ENCODE results near the gene GREB1. TPM values are rescaled to one million over a fixed set of nuclear protein-coding genes. Genes with fewer than 3 reads are reported as not detected.

GREB1 gene
- total and polyA plus RNA-seq, 9 donors = 104 to 723 (median 232) TPM

DNA sequence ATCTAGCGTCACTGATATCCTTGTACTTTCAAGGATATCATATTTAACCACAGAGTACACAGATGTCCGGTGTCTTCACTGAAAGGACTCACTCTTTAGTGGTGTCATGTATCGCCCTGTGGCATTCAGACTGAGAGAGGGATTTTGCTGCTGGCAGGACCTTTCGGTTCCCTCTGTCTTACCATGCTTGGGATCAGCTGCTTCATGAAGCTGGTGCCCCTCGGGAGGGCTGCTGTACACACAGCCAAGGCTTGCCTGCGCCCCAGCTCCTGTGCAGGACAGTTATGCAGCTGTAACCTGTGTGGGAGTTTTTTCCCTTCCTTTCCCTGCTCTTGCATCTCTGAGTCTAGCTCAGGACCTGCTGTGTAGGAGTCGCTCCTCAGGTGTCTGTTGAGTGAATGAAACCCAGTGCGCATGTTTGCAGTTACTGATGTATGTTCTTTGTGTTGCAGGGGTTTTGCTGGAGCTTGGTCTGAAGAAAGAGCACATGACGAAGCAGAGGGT is 64.4 kb downstream of the GREB1 start:
- Histone ChIP-seq H3K27me3 (no peaks in the 10 kb centered on the region), H3K4me1 (ENCODE audit: insufficient read depth) (no peaks in the 10 kb centered on the region), H3K36me3 (no peaks in the 10 kb centered on the region), H3K4me3 (no peak overlapping the region), H3K27ac (no peak overlapping the region), H3K9me3 (no peaks in the 10 kb centered on the region)
- no peak for DNase-seq
- WGBS, 3 donors = 52 to 56% (median 53%) methylated on average over 9 of the region's 9 CpGs
- intact Hi-C loops (cut with DNase I) = loop anchor here in 1 of 4 donors (10.0 kb wide), 2 partner anchors 177 to 433 kb away; no protein-coding TSS in a partner anchor
- TF ChIP-seq EP300 (IDR thresholded peaks at IDR 0.05) (no peak), POLR2A (IDR thresholded peaks at IDR 0.05) (no peak)
- TF ChIP-seq, protein P1, sequence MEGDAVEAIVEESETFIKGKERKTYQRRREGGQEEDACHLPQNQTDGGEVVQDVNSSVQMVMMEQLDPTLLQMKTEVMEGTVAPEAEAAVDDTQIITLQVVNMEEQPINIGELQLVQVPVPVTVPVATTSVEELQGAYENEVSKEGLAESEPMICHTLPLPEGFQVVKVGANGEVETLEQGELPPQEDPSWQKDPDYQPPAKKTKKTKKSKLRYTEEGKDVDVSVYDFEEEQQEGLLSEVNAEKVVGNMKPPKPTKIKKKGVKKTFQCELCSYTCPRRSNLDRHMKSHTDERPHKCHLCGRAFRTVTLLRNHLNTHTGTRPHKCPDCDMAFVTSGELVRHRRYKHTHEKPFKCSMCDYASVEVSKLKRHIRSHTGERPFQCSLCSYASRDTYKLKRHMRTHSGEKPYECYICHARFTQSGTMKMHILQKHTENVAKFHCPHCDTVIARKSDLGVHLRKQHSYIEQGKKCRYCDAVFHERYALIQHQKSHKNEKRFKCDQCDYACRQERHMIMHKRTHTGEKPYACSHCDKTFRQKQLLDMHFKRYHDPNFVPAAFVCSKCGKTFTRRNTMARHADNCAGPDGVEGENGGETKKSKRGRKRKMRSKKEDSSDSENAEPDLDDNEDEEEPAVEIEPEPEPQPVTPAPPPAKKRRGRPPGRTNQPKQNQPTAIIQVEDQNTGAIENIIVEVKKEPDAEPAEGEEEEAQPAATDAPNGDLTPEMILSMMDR (IDR thresholded peaks at IDR 0.05) = no peak

DNA sequence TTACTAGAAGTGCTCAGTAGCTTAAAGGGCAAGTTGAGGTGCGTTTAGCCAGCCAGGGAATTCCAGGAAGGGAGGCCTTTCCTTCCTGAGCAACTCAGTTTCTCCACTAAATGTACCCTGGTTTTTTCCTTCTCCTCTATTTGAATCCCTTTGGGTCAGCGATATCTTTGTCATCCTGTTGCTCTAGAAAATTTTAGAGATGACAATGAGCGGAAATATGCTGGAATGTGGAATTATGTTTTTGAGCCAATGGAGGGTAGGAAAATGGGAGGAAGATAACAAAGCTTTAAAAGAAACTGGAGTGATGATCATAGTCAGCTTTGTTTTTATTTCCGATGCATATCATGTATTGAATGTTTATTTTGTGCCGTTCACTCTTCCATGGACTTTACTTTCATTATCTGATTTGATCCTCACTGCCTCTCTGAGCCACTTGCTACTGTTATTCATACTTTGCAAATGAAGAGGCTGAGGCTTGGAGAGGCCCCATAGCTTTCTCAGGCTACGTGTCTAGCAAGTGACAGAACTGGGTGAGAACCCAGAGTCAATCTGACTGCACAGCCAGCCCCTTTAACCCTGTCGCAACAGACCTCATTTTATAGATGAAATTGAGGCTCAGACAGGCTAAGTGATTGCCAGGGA is 68.8 kb downstream of the GREB1 start:
- H3K4me1 ChIP-seq (ENCODE audit: insufficient read depth) = no peaks in the 10 kb centered on the region
- intact Hi-C loops (cut with DNase I) = no loop called here
- no peak overlapping the region for H3K27ac ChIP-seq
- no peaks in the 10 kb centered on the region for H3K9me3 ChIP-seq
- TF ChIP-seq EP300 (IDR thresholded peaks at IDR 0.05) = no peak
- TF ChIP-seq POLR2A (IDR thresholded peaks at IDR 0.05) = no peak
- TF ChIP-seq, protein P1 (IDR thresholded peaks at IDR 0.05) = no peak
- DNase-seq = no peak
- H3K4me3 ChIP-seq = no peak overlapping the region
- H3K36me3 ChIP-seq = no peaks in the 10 kb centered on the region
- WGBS, 3 donors = 45 to 60% (median 54%) methylated on average over 7 of the region's 7 CpGs
- no peaks in the 10 kb centered on the region for H3K27me3 ChIP-seq

GRCh38 chr2:11610624-11611242 is 76.9 kb downstream of the GREB1 start:
- Histone ChIP-seq H3K27me3 (no peaks in the 10 kb centered on the region), H3K9me3 (no peaks in the 10 kb centered on the region), H3K27ac (no peak overlapping the region), H3K4me1 (ENCODE audit: insufficient read depth) (peaks cover 2% of the 10 kb centered on the region), H3K4me3 (no peak overlapping the region), H3K36me3 (peaks cover 3% of the 10 kb centered on the region)
- TF ChIP-seq, protein P1 (IDR thresholded peaks at IDR 0.05) = no peak
- TF ChIP-seq EP300 (IDR thresholded peaks at IDR 0.05) = no peak
- TF ChIP-seq POLR2A (IDR thresholded peaks at IDR 0.05) = no peak
- 90 to 91% (median 90%) methylated on average over 38 of the region's 38 CpGs for WGBS, 3 donors
- no peak for DNase-seq
- intact Hi-C loops (cut with DNase I) = no loop called here

- Histone ChIP-seq H3K27me3 (no peaks in the 10 kb centered on the region), H3K4me3 (no peak overlapping the region), H3K36me3 (peaks cover 3% of the 10 kb centered on the region), H3K9me3 (no peaks in the 10 kb centered on the region), H3K4me1 (ENCODE audit: insufficient read depth) (peaks cover 2% of the 10 kb centered on the region), H3K27ac (no peak overlapping the region)
- intact Hi-C loops (cut with DNase I) = no loop called here
- no peak for DNase-seq
- 78 to 92% (median 88%) methylated on average over 5 of the region's 5 CpGs for WGBS, 3 donors
- TF ChIP-seq EP300 (IDR thresholded peaks at IDR 0.05) = no peak
- TF ChIP-seq POLR2A (IDR thresholded peaks at IDR 0.05) = no peak
- TF ChIP-seq, protein P1 (IDR thresholded peaks at IDR 0.05) = no peak
These were observed 77.4 kb downstream of the GREB1 start for GRCh38 chr2:11611251-11611650.

Measured in ovary (tissue), 9 donors.